Neural cell (in vitro differentiated cells): ENCODE data around the gene PKM. TPM values are rescaled to one million over a fixed set of nuclear protein-coding genes. Genes with fewer than 3 reads are reported as not detected.

Source experiments
- H2AFZ ChIP-seq: fragments of 200-600, 300-800 bp; sonication (generic), shearing (Covaris generic); 2 replicates; pipeline ENCODE4 v1.6.0; 2014; ENCODE audit warnings: low read depth, mild to moderate bottlenecking, antibody characterized with exemption, low read length, moderate library complexity
- H3F3A ChIP-seq: fragments of 200-600 bp; shearing (Covaris generic); 2 replicates; pipeline ENCODE4 v1.6.1; 2016; ENCODE audit warnings: mild to moderate bottlenecking, moderate library complexity, mixed read lengths, antibody characterized with exemption, low read length; ENCODE audit not compliant: insufficient read depth, poor library complexity, severe bottlenecking
- H3K27ac ChIP-seq: fragments of 200-600, 300-800 bp; sonication (generic), shearing (Covaris generic); 2 replicates; pipeline ENCODE4 v1.5.1; 2014; ENCODE audit warnings: mild to moderate bottlenecking, low read length, moderate library complexity
- H3K27me3 ChIP-seq: fragments of 300-800, 200-600 bp; sonication (generic), shearing (Covaris generic); 2 replicates; pipeline ENCODE4 v1.6.0; 2014; ENCODE audit warnings: mild to moderate bottlenecking, low read depth, low read length, moderate library complexity; ENCODE audit not compliant: insufficient read depth
- H3K36me3 ChIP-seq: fragments of 300-800, 200-600 bp; sonication (generic), shearing (Covaris generic); 2 replicates; pipeline ENCODE4 v1.5.1; 2014; ENCODE audit warnings: mild to moderate bottlenecking, antibody characterized with exemption, low read length, moderate library complexity; ENCODE audit not compliant: insufficient read depth
- H3K4me2 ChIP-seq: fragments of 300-800, 200-600 bp; sonication (generic), shearing (Covaris generic); 2 replicates; pipeline ENCODE4 v1.6.0; 2014; ENCODE audit warnings: mild to moderate bottlenecking, low read length
- H3K4me3 ChIP-seq: fragments of 300-800, 200-600 bp; sonication (generic), shearing (Covaris generic); 2 replicates; pipeline ENCODE4 v1.5.1; 2014; ENCODE audit warnings: mild to moderate bottlenecking, low read length, moderate library complexity
- H3K79me2 ChIP-seq: fragments of 200-600 bp; shearing (Covaris generic); replicated peaks from 2 replicates; pipeline ENCODE4 v1.6.0; 2014; ENCODE audit warnings: mild to moderate bottlenecking, low read length, moderate library complexity; ENCODE audit not compliant: insufficient read depth
- H3K9ac ChIP-seq: fragments of 300-800, 200-600 bp; sonication (generic), shearing (Covaris generic); 2 replicates; pipeline ENCODE4 v1.6.1; 2016; ENCODE audit warnings: mild to moderate bottlenecking, low read length, mixed read lengths
- H3K9me2 ChIP-seq: fragments of 200-600 bp; shearing (Covaris generic); 2 replicates; pipeline ENCODE4 v1.6.1; 2016; ENCODE audit warnings: mild to moderate bottlenecking, low read length, mixed read lengths; ENCODE audit not compliant: insufficient read depth
- H3K9me3 ChIP-seq: fragments of 200-600, 300-800 bp; sonication (generic), shearing (Covaris generic); 2 replicates; pipeline ENCODE4 v1.6.1; 2016; ENCODE audit warnings: mild to moderate bottlenecking, mixed run types, low read length, moderate library complexity, mixed read lengths
- H4K20me1 ChIP-seq: fragments of 200-600 bp; shearing (Covaris generic); 2 replicates; pipeline ENCODE4 v1.6.1; 2016; ENCODE audit warnings: mild to moderate bottlenecking, mixed run types; ENCODE audit not compliant: insufficient read depth
- CTCF ChIP-seq: fragments of 450-650 bp; IDR thresholded peaks from 2 replicates; pipeline ENCODE4 v1.5.1; 2014; ENCODE audit warnings: antibody characterized with exemption, mild to moderate bottlenecking, moderate library complexity; ENCODE audit not compliant: poor library complexity, severe bottlenecking
- EP300 ChIP-seq: fragments of 450-650 bp; conservative IDR thresholded peaks from 2 replicates; pipeline ENCODE4 v1.6.1; 2014; ENCODE audit warnings: antibody characterized with exemption, mild to moderate bottlenecking, moderate library complexity; ENCODE audit not compliant: poor library complexity, severe bottlenecking
- EZH2 ChIP-seq: fragments of 200-600, 300-800 bp; shearing (Covaris generic), sonication (generic); IDR thresholded peaks from 2 replicates; pipeline ENCODE4 v1.6.1; 2014; ENCODE audit warnings: antibody characterized with exemption, low read length, borderline replicate concordance, mild to moderate bottlenecking; ENCODE audit not compliant: insufficient read depth, poor library complexity, severe bottlenecking
- MXI1 ChIP-seq: fragments of 450-650 bp; conservative IDR thresholded peaks from 2 replicates; pipeline ENCODE4 v1.6.1; 2014; ENCODE audit warnings: antibody characterized with exemption, mild to moderate bottlenecking; ENCODE audit not compliant: poor library complexity, severe bottlenecking
- POLR2AphosphoS5 ChIP-seq: IDR thresholded peaks from 2 replicates; pipeline ENCODE4 v1.6.1; 2012
- RAD21 ChIP-seq: fragments of 450-650 bp; conservative IDR thresholded peaks from 2 replicates; pipeline ENCODE4 v1.6.1; 2014; ENCODE audit warnings: antibody characterized with exemption, mild to moderate bottlenecking, moderate library complexity
- REST ChIP-seq: IDR thresholded peaks from 2 replicates; pipeline ENCODE4 v1.6.1; 2012; ENCODE audit warnings: borderline replicate concordance
- SMC3 ChIP-seq: fragments of 450-650 bp; conservative IDR thresholded peaks from 2 replicates; pipeline ENCODE4 v1.6.1; 2014; ENCODE audit warnings: antibody characterized with exemption, mild to moderate bottlenecking, moderate library complexity; ENCODE audit not compliant: poor library complexity
- TAF1 ChIP-seq: IDR thresholded peaks from 2 replicates; pipeline ENCODE4 v1.6.1; 2012; ENCODE audit warnings: low read depth
- polyA minus RNA-seq: library from RNA; depleted of rRNA, polyadenylated mRNA; stranded (reverse); fragments of >200 nt; gene quantifications from 2 replicates; pipeline ENCODE4 v1.2.3, GENCODE V29; 2014
- polyA plus RNA-seq: library from polyadenylated mRNA; depleted of rRNA; stranded (reverse); fragments of >200 nt; gene quantifications from 2 replicates; pipeline ENCODE4 v1.2.3, GENCODE V29; 2014

PKM gene
- 361 and 383 TPM in 2 replicates for polyA plus RNA-seq
- 293 and 323 TPM in 2 replicates for polyA minus RNA-seq

- no peaks in the 10 kb centered on the region for H3F3A ChIP-seq
- peak within 1 kb of the TSS; percentile 99 for H3K4me3 ChIP-seq
- H3K9me2 ChIP-seq: no peaks in the 10 kb centered on the region
- peak within 1 kb of the TSS; percentile 95 for H3K9ac ChIP-seq
- H4K20me1 ChIP-seq: no peaks in the 10 kb centered on the region
- no peaks in the 10 kb centered on the region for H3K9me3 ChIP-seq
- TF ChIP-seq EZH2 (no peak), MXI1 (peak; percentile 79), CTCF (no peak), REST (no peak), RAD21 (no peak), SMC3 (peak; percentile 34), EP300 (no peak), POLR2AphosphoS5 (peak; percentile 99), TAF1 (peak; percentile 99)
- peak within 1 kb of the TSS; percentile 69 for H2AFZ ChIP-seq
- H3K79me2 ChIP-seq: peaks cover 32% of the 10 kb centered on the region
- H3K27ac ChIP-seq: peak within 1 kb of the TSS; percentile 92
- no peaks in the 10 kb centered on the region for H3K36me3 ChIP-seq
- no peaks in the 10 kb centered on the region for H3K27me3 ChIP-seq
- peak within 1 kb of the TSS; percentile 84 for H3K4me2 ChIP-seq
Measured at GRCh38 chr15:72231066-72231832, at the start of gene PKM. PKM (minus strand) TSS chr15:72231190; CDS start chr15:72219097, 12,093 bp downstream.

GRCh38 chr15:72280751-72281150, 49.8 kb upstream of the PKM start:
- Histone ChIP-seq H4K20me1 (no peaks in the 10 kb centered on the region), H3K9me3 (no peaks in the 10 kb centered on the region), H3K36me3 (no peaks in the 10 kb centered on the region), H3K27me3 (no peaks in the 10 kb centered on the region), H3F3A (no peaks in the 10 kb centered on the region), H2AFZ (no peak overlapping the region), H3K4me3 (no peak overlapping the region), H3K27ac (no peak overlapping the region), H3K9ac (no peak overlapping the region), H3K79me2 (no peaks in the 10 kb centered on the region), H3K4me2 (no peak overlapping the region), H3K9me2 (no peaks in the 10 kb centered on the region)
- no peak for TF ChIP-seq TAF1
